ENCODE measurements around the gene NT5C.
"Not testable (repeated sequence)": the region's sequence is repeated elsewhere in the genome, so short reads cannot be mapped to it uniquely, and the experiment has no call there.

NT5C gene

GRCh38 chr17:75130632-75131277 lies 787 bp downstream of the NT5C start:
- no peak for DNase-seq (ENCODE audit: extremely low read depth, low read depth)
- H3K4me3 ChIP-seq (replicated peaks; ENCODE audit: low read depth, low read length): peak overlapping the region; percentile 89
- TF ChIP-seq CTCF (IDR thresholded peaks at IDR 0.05; ENCODE audit: low read depth, low read length, missing control alignments): peak; percentile 52

- H3K4me3 ChIP-seq (replicated peaks; ENCODE audit: low read depth, low read length): peak overlapping the region; percentile 89
- TF ChIP-seq CTCF (IDR thresholded peaks at IDR 0.05; ENCODE audit: low read depth, low read length, missing control alignments): no peak
- no peak for DNase-seq (ENCODE audit: extremely low read depth, low read depth)
These were observed 1.4 kb downstream of the NT5C start for GRCh38 chr17:75130059-75130631.

GRCh38 chr17:75129576-75129975 lies 2.0 kb downstream of the NT5C start:
- peak overlapping the region; percentile 89 for H3K4me3 ChIP-seq (replicated peaks; ENCODE audit: low read depth, low read length)
- DNase-seq (ENCODE audit: extremely low read depth, low read depth): no peak
- TF ChIP-seq CTCF (IDR thresholded peaks at IDR 0.05; ENCODE audit: low read depth, low read length, missing control alignments): no peak

- TF ChIP-seq CTCF (IDR thresholded peaks at IDR 0.05; ENCODE audit: low read depth, low read length, missing control alignments): no peak
- no peak for DNase-seq (ENCODE audit: extremely low read depth, low read depth)
- no peak overlapping the region for H3K4me3 ChIP-seq (replicated peaks; ENCODE audit: low read depth, low read length)
These were observed 2.6 kb downstream of the NT5C start for GRCh38 chr17:75128694-75129505.

- not testable (repeated sequence) for H3K4me3 ChIP-seq (replicated peaks; ENCODE audit: low read depth, low read length); DNase-seq (ENCODE audit: extremely low read depth, low read depth)
These were observed 3.6 kb downstream of the NT5C start for GRCh38 chr17:75127936-75128335.

GRCh38 chr17:75126954-75127353 lies 4.6 kb downstream of the NT5C start:
- DNase-seq (ENCODE audit: extremely low read depth, low read depth): no peak
- H3K4me3 ChIP-seq (replicated peaks; ENCODE audit: low read depth, low read length): no peak overlapping the region

More at GRCh38 chr17:75126954-75127353, 4.6 kb downstream of the NT5C start:
- no peak for TF ChIP-seq CTCF (IDR thresholded peaks at IDR 0.05; ENCODE audit: low read depth, low read length, missing control alignments)

Measured in HFF-Myc (cell line).